NCI-H524 (cell line): ENCODE results near the gene GDNF.

Experiments
- DNase-seq, 2 experiments: peaks; one replicate each; lab custom pipeline; 2025; lab: John Stamatoyannopoulos, UW

Gene GDNF

GRCh38 chr5:37781409-37781808 is 58.4 kb downstream of the GDNF start:
- DNase-seq: peak in 1 of 2 experiments; percentile 40

- DNase-seq: no peak
Observed at GRCh38 chr5:37777432-37778130, 62.3 kb downstream of the GDNF start.

DNA sequence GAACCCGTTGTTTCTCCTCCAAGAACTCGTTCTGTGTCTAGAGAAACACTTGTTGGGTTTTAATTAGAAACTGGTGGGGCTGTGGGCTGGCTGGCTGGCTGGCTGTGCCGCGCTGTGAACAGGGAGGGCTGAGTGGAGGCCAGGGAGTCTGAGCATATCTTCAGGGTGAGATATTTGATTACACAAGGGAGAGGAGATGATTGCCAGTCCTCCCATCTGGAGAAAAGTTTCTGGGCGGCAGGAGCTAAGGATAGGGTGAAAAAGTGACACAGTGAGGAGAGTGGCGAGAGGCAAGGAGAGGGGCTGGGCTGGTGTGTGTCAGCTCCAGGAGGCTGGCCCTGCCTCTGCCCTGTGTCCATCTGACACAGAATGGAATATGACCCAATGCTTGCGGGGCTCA is 63.0 kb downstream of the GDNF start:
- no peak for DNase-seq

DNA sequence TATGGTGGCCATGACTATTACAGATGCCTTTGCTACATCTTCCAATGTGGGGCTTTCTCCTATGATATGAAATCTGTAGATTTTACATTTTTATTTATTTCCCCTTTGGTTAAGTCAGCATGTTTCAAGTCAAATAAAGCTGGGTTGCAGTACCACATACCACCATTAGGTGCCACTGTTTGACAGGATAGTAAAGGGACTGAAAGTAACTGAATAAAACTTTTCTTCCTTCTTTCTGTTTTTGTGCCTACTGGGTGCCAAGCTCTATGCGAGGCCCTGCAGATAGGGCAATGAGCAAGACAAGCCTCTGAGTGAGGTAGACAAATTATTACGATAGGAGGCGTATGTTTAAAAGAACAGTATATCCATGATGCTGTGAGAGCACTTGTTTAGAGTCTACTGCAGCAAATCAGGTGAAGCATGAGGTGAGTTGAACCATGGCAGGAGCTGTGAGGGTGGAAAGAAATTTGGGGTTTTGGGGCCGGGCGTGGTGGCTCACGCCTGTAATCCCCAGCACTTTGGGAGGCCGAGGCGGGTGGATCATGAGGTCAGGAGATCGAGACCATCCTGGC is 64.8 kb downstream of the GDNF start:
- peak; percentile 14 to 28 for DNase-seq

DNA sequence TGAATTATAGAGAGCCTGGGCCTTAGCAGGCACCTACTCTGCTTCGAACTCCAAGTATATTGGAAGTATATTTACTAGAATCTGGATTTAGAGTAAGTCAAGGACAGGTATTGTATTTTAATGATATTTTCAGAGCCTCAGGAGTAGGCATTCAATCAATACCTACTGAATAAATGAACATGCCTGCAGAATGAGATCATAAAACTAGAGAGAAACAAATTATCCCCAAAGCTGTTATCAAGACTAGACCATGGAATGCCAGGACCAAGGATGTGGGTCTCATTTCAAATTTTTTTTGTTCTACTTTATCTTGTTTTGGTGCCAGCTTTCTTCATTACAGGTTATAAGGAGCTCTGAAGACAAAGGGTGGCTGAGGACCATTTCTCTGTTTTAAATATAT is 66.0 kb downstream of the GDNF start:
- DNase-seq: no peak

- no peak for DNase-seq
Observed at GRCh38 chr5:37772255-37772654, 67.6 kb downstream of the GDNF start.

- no peak for DNase-seq
Observed at GRCh38 chr5:37771731-37772130, 68.1 kb downstream of the GDNF start.

GRCh38 chr5:37771203-37771611 is 68.6 kb downstream of the GDNF start:
- DNase-seq: no peak

GRCh38 chr5:37770786-37771185 is 69.1 kb downstream of the GDNF start:
- DNase-seq: no peak

- no peak for DNase-seq
Observed at GRCh38 chr5:37769840-37770239, 70.0 kb downstream of the GDNF start.

DNA sequence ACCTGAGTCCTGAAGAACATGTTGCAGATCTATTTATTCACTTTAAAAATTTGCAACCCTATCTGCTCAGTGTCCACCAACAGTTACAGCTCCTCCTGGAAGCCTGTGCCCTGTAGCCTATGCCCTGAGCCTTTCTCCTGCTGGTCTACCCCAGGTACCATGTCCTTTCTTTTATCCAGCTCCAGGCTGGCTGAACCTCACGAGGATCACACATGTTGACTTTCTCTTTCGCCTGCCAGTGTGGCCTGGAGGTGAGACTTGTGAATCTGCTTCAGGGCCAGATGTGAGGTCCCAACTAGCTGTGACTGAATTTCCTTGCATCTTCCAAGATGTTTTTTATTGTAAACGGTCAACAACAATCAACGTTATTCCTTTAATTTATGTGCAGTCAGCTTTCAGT is 70.7 kb downstream of the GDNF start:
- DNase-seq: no peak

- no peak for DNase-seq
Observed at GRCh38 chr5:37768371-37768770, 71.5 kb downstream of the GDNF start.

DNA sequence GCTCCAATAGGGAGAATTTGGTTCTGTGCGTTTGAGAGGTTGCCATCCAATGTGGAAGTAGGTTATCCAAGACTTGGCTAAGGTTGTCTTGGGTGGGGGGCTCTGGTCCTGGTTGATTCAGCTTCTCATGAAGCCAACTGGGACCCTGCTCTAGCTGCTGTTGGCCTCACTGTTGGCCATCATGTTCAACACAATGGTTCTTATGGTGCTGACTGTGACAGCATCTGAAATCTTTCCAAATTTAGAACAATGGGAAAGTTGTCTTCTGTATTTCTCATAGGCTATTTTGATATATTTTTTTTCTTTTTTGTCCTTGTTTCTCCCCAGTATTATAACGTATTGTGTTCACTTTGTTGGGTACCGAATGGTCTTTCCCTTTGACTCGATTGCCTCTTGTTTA is 71.9 kb downstream of the GDNF start:
- DNase-seq: no peak

GRCh38 chr5:37767251-37767650 is 72.6 kb downstream of the GDNF start:
- no peak for DNase-seq
